CD4-positive, alpha-beta T cell (primary cell): ENCODE data around the gene PDE7B. TPM values are rescaled to one million over a fixed set of nuclear protein-coding genes. Genes with fewer than 3 reads are reported as not detected.

Experiments
- ATAC-seq: fragments of 200-7000 bp; cut with Tn5 transposase; one replicate; pipeline ENCODE4 v1.10.0; 2022; ENCODE audit warnings: mild to moderate bottlenecking; ENCODE audit not compliant: poor library complexity
- CTCF ChIA-PET: fragments of 350-600 bp; sonication (Branson Sonifier 250); formaldehyde crosslinking; loops from one replicate; lab custom pipeline; 2021; ENCODE audit warnings: antibody characterized with exemption, inconsistent platforms; lab: Charles Lee
- POLR2A ChIA-PET: fragments of 350-600 bp; sonication (Branson Sonifier 250); formaldehyde crosslinking; loops from one replicate; lab custom pipeline; 2021; ENCODE audit warnings: antibody characterized with exemption, inconsistent platforms; lab: Charles Lee
- DNase-seq, 14 experiments: peaks; one replicate each; pipeline ENCODE4 v3.0.0-alpha.2; 2013 to 2020; ENCODE audit warnings: mixed read lengths in 2 of 14
- H3K27ac ChIP-seq, 2 donors: one replicate each; pipeline versions ENCODE4 v1.5.1 to v1.7.0; 2013; ENCODE audit warnings: low read length in 2 of 2, low read depth in 1 of 2, mild to moderate bottlenecking in 1 of 2
- H3K27me3 ChIP-seq, 2 experiments: 1 replicate in 1 of 2; 2 replicates in 1 of 2; pipeline versions ENCODE4 v1.6.1 to v1.7.0; 2013; ENCODE audit warnings: low read length in 2 of 2, control low read depth in 1 of 2, mild to moderate bottlenecking in 1 of 2, moderate library complexity in 1 of 2; ENCODE audit not compliant: insufficient read depth in 2 of 2, control insufficient read depth in 1 of 2
- H3K36me3 ChIP-seq: one replicate; pipeline ENCODE4 v1.6.1; 2013; ENCODE audit warnings: low read length, control low read depth; ENCODE audit not compliant: insufficient read depth
- H3K4me1 ChIP-seq: one replicate; pipeline ENCODE4 v1.6.1; 2013; ENCODE audit warnings: low read length, control low read depth; ENCODE audit not compliant: insufficient read depth
- H3K4me3 ChIP-seq: one replicate; pipeline ENCODE4 v1.5.1; 2013; ENCODE audit warnings: mild to moderate bottlenecking, low read length, moderate library complexity
- H3K9me3 ChIP-seq, 2 experiments: 1 replicate in 1 of 2; 2 replicates in 1 of 2; pipeline versions ENCODE4 v1.6.1 to v1.7.0; 2013; ENCODE audit warnings: low read length in 2 of 2, mild to moderate bottlenecking in 2 of 2, control low read depth in 1 of 2, moderate library complexity in 1 of 2; ENCODE audit not compliant: control insufficient read depth in 1 of 2, insufficient read depth in 1 of 2
- H3K27ac Mint-ChIP-seq: one replicate; pipeline ENCODE4 v1.8.0; 2020; ENCODE audit warnings: mixed read lengths
- H3K27me3 Mint-ChIP-seq: one replicate; pipeline ENCODE4 v1.8.0; 2021; ENCODE audit warnings: mixed read lengths
- H3K36me3 Mint-ChIP-seq: one replicate; pipeline ENCODE4 v1.8.0; 2021; ENCODE audit warnings: low read depth, mixed read lengths
- H3K4me1 Mint-ChIP-seq: one replicate; pipeline ENCODE4 v1.8.0; 2021; ENCODE audit warnings: low read depth, mixed read lengths
- H3K4me3 Mint-ChIP-seq: one replicate; pipeline ENCODE4 v1.8.0; 2020; ENCODE audit warnings: mild to moderate bottlenecking, mixed read lengths
- H3K9me3 Mint-ChIP-seq: one replicate; pipeline ENCODE4 v1.8.0; 2020; ENCODE audit warnings: mixed read lengths
- CTCF ChIP-seq: fragments of 200-600 bp; IDR thresholded peaks from one replicate; pipeline ENCODE4 v1.8.0; 2022; ENCODE audit warnings: antibody characterized with exemption, mild to moderate bottlenecking
- intact Hi-C, 2 experiments: fragments of 100-400 bp; cut with DNase I in 1 of 2; cut with micrococcal nuclease in 1 of 2; formaldehyde crosslinking; loops; one replicate each; pipeline versions ENCODE4 v1.15.1 to v1.9.0; 2023 to 2025; cut with DNase I, micrococcal nuclease
- total RNA-seq, 174 experiments: library from RNA in 2 of 174; stranded (reverse) in 2 of 174; gene quantifications; one replicate each; pipeline ENCODE4 v1.2.3 and lab custom pipeline; 2021 to 2026

The PDE7B gene
- total RNA-seq, 2 experiments from 2014 or later, result 0.25 to 0.34 TPM

DNA sequence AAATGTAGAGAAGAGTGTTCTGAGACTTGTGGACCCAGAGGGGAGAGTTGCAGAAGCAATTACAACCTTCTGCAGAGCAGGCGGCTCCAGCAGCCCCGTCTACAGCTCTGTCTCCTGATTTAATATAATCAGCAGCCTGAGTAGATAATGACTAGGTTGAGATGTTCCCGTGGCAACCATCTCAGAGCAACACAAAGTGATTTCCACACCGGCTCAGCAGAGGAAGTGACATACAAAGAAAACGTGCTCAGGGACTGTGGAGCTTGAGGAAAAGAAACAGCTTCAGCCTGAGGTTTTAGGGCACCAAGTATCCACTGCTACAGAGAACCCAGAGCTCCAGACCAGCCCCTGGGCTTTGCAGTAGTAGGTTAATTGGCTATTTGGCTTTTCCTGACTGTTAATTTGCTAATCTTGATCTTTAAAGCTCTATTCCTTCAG is 262.3 kb downstream of the PDE7B start:
- Histone ChIP-seq H3K36me3 (no peaks in the 10 kb centered on the region), H3K9me3 (no peaks in the 10 kb centered on the region), H3K27me3 (peaks cover 0 to 5% of the 10 kb centered on the region in 2 experiments), H3K27ac (no peak overlapping the region), H3K4me1 (no peaks in the 10 kb centered on the region), H3K4me3 (no peak overlapping the region)
- DNase-seq, result peak in 3 of 14 experiments; percentile 1 to 27 (median 24)
- H3K9me3 Mint-ChIP-seq, result no peaks in the 10 kb centered on the region
- H3K4me3 Mint-ChIP-seq, result no peak overlapping the region
- H3K36me3 Mint-ChIP-seq, result no peaks in the 10 kb centered on the region
- H3K27ac Mint-ChIP-seq, result no peak overlapping the region
- TF ChIP-seq CTCF, result no peak
- ChIA-PET POLR2A (no interaction called here), CTCF (no interaction called here)
- H3K4me1 Mint-ChIP-seq, result no peaks in the 10 kb centered on the region
- intact Hi-C loops, result no loop called here
- ATAC-seq, result peak; percentile 49
- H3K27me3 Mint-ChIP-seq, result no peaks in the 10 kb centered on the region

GRCh38 chr6:136114661-136115060 is 263.2 kb downstream of the PDE7B start:
- POLR2A ChIA-PET, result no interaction called here
- H3K4me1 Mint-ChIP-seq, result no peaks in the 10 kb centered on the region
- no peak overlapping the region for H3K27ac ChIP-seq
- intact Hi-C loops, result no loop called here
- ATAC-seq (no peak), DNase-seq (no peak)
- H3K27ac Mint-ChIP-seq, result no peak overlapping the region
- peaks cover 0 to 5% of the 10 kb centered on the region in 2 experiments for H3K27me3 ChIP-seq
- H3K36me3 Mint-ChIP-seq, result no peaks in the 10 kb centered on the region
- no peak overlapping the region for H3K4me3 ChIP-seq
- no peaks in the 10 kb centered on the region for H3K9me3 Mint-ChIP-seq
- no peaks in the 10 kb centered on the region for H3K36me3 ChIP-seq
- CTCF ChIA-PET, result no interaction called here
- H3K27me3 Mint-ChIP-seq, result no peaks in the 10 kb centered on the region
- no peaks in the 10 kb centered on the region for H3K4me1 ChIP-seq
- no peak overlapping the region for H3K4me3 Mint-ChIP-seq
- no peak for TF ChIP-seq CTCF
- H3K9me3 ChIP-seq, result no peaks in the 10 kb centered on the region

- ChIA-PET POLR2A (no interaction called here), CTCF (no interaction called here)
- Mint-ChIP-seq H3K27ac (no peak overlapping the region), H3K36me3 (no peaks in the 10 kb centered on the region), H3K4me1 (no peaks in the 10 kb centered on the region), H3K27me3 (no peaks in the 10 kb centered on the region), H3K9me3 (no peaks in the 10 kb centered on the region), H3K4me3 (no peak overlapping the region)
- ATAC-seq (no peak), DNase-seq (no peak)
- Histone ChIP-seq H3K27ac (no peak overlapping the region), H3K27me3 (peaks cover 0 to 5% of the 10 kb centered on the region in 2 experiments), H3K9me3 (no peaks in the 10 kb centered on the region), H3K36me3 (no peaks in the 10 kb centered on the region), H3K4me1 (no peaks in the 10 kb centered on the region), H3K4me3 (no peak overlapping the region)
- intact Hi-C loops, result no loop called here
- no peak for TF ChIP-seq CTCF
Observed at GRCh38 chr6:136115941-136116340, 264.4 kb downstream of the PDE7B start.
